Fibroblast of skin of right biceps (primary cell): ENCODE data around the gene DEPP1.

Experiments used
- DNase-seq: peaks from one replicate; pipeline ENCODE4 v3.0.0-alpha.2; 2013

Gene DEPP1

DNA sequence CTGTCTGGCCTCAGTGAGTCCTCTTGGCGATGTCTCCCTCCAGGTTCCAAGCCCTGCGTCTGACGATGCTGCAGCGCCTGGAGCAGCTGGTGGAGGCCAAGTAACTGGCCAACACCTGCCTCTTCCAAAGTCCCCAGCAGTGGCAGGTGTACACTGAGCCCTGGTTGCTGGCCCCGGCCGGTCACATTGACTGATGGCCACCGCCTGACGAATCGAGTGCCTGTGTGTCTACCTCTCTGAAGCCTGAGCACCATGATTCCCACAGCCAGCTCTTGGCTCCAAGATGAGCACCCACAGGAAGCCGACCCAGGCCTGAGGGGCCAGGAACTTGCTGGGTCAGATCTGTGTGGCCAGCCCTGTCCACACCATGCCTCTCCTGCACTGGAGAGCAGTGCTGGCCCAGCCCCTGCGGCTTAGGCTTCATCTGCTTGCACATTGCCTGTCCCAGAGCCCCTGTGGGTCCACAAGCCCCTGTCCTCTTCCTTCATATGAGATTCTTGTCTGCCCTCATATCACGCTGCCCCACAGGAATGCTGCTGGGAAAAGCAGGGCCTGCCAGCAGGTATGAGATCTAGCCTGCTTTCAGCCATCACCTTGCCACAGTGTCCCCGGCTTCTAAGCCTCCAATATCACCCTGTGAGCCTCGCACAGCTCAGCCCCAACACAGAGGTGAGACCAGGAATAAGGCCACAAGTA lies 14.8 kb upstream of the DEPP1 start:
- no peak for DNase-seq

DNA sequence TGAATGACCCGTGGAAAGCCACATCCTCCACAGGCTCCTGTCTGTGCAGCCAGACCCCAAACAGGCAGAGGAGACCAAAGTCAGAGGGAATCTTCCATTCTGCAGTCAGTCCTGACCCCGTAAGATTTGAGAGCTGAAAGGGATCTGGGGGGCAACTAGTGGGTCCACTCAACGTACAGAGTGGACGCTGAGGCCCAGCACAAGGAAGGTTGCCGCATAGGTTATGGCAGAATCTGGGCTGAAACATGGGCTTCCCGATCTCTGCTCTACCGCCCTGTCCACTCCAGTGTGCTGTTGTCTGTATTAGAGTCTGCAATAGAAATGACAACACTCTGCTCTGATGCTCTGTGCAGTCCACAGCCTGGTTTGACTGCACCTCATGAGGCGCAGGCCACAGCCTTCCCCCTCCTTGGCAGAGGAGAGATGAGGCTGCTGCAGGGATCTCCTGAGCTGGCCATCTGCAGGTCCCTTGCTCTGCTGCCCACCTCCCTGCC lies 14.2 kb upstream of the DEPP1 start:
- DNase-seq: no peak

GRCh38 chr10:44992070-44992731 lies 13.6 kb upstream of the DEPP1 start:
- no peak for DNase-seq

- DNase-seq: no peak
Observed at GRCh38 chr10:44991571-44991970, 13.0 kb upstream of the DEPP1 start.

- no peak for DNase-seq
Observed at GRCh38 chr10:44990965-44991364, 12.4 kb upstream of the DEPP1 start.

- peak; percentile 26 for DNase-seq
Observed at GRCh38 chr10:44990302-44990655, 11.7 kb upstream of the DEPP1 start.

DNA sequence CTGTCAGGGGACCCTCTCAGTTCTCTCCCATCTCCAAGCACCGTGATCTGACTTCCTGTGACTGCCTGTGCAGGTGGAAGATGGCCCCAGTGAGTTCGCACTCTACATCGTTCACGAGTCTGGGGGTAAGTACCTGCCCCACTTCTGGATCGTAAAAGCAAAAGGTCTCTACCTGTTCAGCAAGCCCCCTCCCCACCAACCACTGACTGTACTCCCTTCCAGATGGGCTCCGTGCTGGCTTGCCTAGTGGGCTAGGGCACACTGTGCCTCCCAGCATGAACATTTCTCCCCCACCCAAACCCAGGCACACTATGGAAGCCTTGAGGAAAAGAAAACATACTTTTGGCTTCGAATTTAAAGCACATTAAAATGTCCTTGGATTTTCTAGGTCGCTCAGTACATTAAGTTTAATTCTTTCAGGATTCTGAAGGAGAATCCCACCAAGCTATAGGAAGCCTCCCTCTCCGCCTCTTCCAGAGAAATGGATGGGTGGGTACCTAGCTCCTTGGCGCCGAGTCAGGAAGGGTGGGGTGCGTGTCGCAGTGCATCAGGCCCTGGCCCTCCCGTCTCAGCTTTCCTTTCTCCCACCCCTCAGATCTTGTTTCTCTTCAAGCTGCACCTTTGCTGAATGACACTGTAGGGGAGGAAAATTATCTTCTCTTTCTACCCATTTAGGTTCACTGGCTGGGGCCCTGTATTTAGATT lies 11.1 kb upstream of the DEPP1 start:
- no peak for DNase-seq

DNA sequence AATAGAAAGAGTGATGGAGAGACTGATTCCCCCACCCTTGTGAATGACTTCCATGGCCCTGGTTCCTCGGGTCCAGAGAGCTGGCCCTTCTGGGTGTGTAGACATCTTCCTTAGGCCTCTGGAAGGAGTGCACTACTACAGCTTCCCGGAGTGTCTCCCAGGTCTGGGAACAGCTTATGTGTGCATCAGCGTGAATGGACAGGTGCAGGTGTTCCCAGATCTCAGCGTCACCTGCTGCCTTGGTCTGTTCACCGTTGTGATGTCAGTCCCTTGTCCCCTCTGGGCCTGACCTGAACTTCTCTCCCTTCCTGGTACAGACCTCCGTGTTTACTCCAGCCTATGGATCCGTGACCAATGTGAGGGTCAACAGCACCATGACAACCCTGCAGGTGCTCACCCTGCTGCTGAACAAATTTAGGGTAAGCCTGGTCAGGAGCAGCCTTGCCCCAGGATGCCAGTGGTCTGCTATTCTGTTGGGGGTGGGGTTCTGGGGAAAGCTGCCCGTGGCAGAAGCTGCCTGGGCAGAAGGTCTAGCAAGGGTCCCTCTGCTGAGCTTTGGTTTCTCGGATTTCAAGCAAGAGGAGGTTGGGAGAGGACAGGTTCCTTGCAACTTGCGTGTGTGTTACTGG lies 10.5 kb upstream of the DEPP1 start:
- DNase-seq: no peak

GRCh38 chr10:44986670-44987069 lies 8.1 kb upstream of the DEPP1 start:
- no peak for DNase-seq

DNA sequence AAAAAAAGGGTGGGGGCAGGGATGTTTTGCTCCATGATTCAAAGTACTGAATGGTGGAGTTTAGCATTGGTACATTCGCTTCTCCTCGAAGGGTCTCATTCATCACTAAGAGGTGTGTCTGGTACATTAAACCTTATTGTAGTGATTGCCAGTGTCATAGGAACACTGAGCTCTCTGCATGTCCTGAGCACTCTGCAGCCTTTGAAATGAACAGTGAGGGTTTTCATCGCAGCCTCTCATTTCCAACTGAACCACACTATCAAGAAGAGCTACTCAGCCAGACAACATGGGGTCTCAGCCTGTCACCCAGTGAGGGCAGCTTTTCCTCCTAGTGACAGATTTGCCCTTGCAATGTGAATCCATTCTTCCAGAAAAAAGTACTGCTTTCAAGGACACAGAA lies 7.6 kb upstream of the DEPP1 start:
- DNase-seq: no peak

DNA sequence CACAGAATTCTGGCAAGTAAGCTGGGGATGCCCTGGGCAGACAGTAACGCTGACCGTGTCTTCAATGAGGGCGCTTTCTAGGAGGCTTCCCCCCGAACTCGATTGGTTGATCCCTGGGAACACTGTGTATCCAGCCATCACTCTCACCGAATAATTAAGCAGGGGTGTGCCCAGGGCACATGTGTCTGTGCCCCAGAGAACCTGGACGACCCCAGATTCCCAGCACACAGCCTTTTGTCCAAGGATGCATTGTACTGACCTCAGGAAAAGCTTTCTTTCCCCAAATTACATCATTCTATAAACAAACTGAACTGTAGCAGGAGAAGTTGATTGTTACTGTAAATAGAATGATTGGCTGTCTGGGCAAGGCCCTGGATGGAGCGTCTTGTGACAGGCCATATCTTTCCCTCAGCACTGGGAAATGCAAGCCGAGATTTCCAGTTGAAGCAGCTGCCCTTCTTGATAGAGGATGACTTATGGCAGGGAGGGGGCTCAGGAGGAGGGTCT lies 6.6 kb upstream of the DEPP1 start:
- DNase-seq: no peak

DNA sequence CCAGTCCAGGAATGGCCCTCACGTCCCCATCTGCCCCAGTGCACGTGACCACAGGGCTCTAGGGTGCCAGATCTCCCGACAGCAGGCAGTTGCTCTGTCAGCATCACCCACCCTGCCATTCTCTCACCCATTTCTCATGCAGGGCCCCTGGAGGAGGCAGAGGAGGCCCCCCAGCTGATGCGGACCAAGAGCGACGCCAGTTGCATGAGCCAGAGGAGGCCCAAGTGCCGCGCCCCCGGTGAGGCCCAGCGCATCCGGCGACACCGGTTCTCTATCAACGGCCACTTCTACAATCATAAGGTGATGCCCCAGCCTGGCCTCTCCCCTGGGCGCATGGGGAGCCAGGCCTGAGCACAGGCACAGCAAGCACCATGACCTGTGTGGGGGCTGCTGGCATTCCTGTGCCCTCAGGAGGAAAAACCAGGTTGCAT lies 6.1 kb upstream of the DEPP1 start:
- no peak for DNase-seq

GRCh38 chr10:44983895-44984278 lies 5.3 kb upstream of the DEPP1 start:
- no peak for DNase-seq

DNA sequence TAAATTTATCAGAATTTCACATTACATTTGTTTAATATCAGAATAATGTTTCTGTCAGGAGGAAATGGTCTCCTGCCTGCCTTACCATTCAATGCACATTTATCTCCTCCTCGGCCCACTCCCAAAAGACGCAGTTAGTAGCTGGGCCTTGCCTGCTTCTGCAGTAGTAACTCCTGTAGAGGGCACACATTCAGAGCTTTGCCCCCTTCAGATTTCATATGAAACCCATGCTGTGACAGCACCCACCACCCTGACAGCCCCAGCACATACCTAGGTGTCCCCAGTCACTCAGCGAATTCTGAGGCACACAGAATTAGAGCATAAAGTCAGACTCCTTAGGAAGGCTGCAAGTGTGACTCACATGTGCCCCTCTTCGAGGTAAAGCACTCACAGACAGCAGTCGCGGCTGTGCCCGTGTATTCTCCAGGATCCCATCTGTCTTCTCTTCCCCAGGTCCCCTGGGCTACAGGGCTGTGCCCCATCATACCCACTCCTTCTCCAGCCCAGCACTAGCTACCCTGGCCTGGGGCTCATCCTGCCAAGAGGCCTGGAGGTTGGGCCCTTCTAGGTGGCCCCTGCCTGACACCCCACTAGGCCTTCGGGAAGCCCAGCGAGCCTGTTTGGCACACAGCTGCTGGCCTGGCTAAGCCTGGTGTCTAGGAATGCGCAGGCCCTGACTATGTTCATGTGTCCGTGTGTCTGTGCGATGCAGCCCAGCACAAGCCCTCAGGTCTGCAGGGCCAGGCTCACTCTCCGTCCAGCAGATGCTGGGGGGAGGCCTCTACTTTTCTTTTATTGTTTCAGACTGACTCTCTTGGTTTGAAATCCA lies 4.7 kb upstream of the DEPP1 start:
- DNase-seq: no peak

- no peak for DNase-seq
Observed at GRCh38 chr10:44982496-44982895, 3.9 kb upstream of the DEPP1 start.

DNA sequence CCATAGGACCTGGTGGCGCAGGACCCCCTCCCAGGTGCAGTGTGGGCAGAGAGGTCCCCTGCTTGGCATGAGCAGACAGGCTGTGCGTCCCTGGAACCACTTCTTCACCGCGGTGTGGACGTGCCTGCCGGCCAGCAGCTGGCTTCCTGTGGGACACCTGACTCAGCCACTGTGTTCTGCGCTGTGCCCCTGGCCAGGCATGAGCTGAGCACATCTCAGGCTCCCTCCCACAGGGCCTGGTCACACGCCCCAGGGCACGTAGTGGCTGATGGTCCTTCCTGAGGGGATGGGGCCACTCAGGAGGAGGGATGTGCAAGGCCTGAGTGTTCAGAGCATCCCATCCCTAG lies 3.5 kb upstream of the DEPP1 start:
- DNase-seq: no peak

GRCh38 chr10:44981172-44982113 lies 2.8 kb upstream of the DEPP1 start:
- peak; percentile 86 for DNase-seq

GRCh38 chr10:44980309-44981171 lies 1.9 kb upstream of the DEPP1 start:
- no peak for DNase-seq

GRCh38 chr10:44979281-44980191 lies 927 bp upstream of the DEPP1 start:
- no peak for DNase-seq
